GM12878 (cell line): ENCODE data around the gene TSPAN11. TPM values are rescaled to one million over a fixed set of nuclear protein-coding genes. Genes with fewer than 3 reads are reported as not detected.

Experiments used
- ATAC-seq: fragments of 200-7000 bp; cut with Tn5 transposase; 3 replicates; pipeline ENCODE4 v1.9.1; 2020; ENCODE audit warnings: mild to moderate bottlenecking, moderate library complexity
- BruUV-seq: library from RNA; stranded (reverse); fragments of 400-500 nt; replicated peaks from 2 replicates; lab custom pipeline; 2021; lab: Mats Ljungman, UMichigan
- CTCF ChIA-PET: fragments of 300-600 bp; sonication (Branson Sonifier 250); formaldehyde crosslinking; extraction: SDS; loops from one replicate; lab custom pipeline; 2021; ENCODE audit warnings: inconsistent platforms; lab: Yijun Ruan, JAX
- POLR2A ChIA-PET: fragments of 350-600 bp; formaldehyde crosslinking; extraction: SDS; loops from one replicate; lab custom pipeline; 2021; ENCODE audit warnings: inconsistent platforms; lab: Charles Lee
- RAD21 ChIA-PET: fragments of 300-600 bp; sonication (Branson Sonifier 250); formaldehyde crosslinking; loops from one replicate; lab custom pipeline; 2023; ENCODE audit warnings: antibody characterized with exemption; ENCODE audit not compliant: unreplicated experiment; lab: Charles Lee
- SMC1A ChIA-PET: fragments of 300-600 bp; sonication (Branson Sonifier 250); formaldehyde crosslinking; loops from one replicate; lab custom pipeline; 2023; ENCODE audit not compliant: unreplicated experiment, uncharacterized antibody; lab: Charles Lee
- DNase-seq: peaks from one replicate; pipeline ENCODE4 v3.0.0-alpha.2; 2011; ENCODE audit warnings: low read depth, low spot score
- FAIRE-seq: peaks from 3 replicates; lab custom pipeline; 2011; peaks lifted over from hg19 to GRCh38; lab: Jason Lieb, UNC
- H2AFZ ChIP-seq: 2 replicates; pipeline ENCODE4 v1.6.0; 2011; ENCODE audit warnings: low read depth, low read length, control low read depth; ENCODE audit not compliant: control insufficient read depth
- H3K27ac ChIP-seq: 2 replicates; pipeline ENCODE4 v1.5.1; 2011; ENCODE audit warnings: control low read depth; ENCODE audit not compliant: control insufficient read depth, insufficient read depth
- H3K27me3 ChIP-seq, 2 experiments: replicated peaks in 1 of 2; 2 replicates each; pipeline versions ENCODE4 v1.6.0 to v1.6.1; 2011; ENCODE audit warnings: low read length in 1 of 2; ENCODE audit not compliant: control insufficient read depth in 2 of 2, insufficient read depth in 2 of 2
- H3K36me3 ChIP-seq, 2 experiments: 2 replicates each; pipeline ENCODE4 v1.5.1; 2011; ENCODE audit warnings: low read length in 1 of 2; ENCODE audit not compliant: control insufficient read depth in 2 of 2, insufficient read depth in 2 of 2
- H3K4me1 ChIP-seq: 2 replicates; pipeline ENCODE4 v1.6.1; 2011; ENCODE audit warnings: mild to moderate bottlenecking, low read length, moderate library complexity, mixed read lengths; ENCODE audit not compliant: control insufficient read depth, insufficient read depth
- H3K4me2 ChIP-seq: 2 replicates; pipeline ENCODE4 v1.6.0; 2011; ENCODE audit warnings: control low read depth; ENCODE audit not compliant: control insufficient read depth, insufficient read depth
- H3K4me3 ChIP-seq: fragments of 200-600 bp; sonication (generic); 2 replicates; pipeline ENCODE4 v1.5.1; 2016
- H3K79me2 ChIP-seq: 2 replicates; pipeline ENCODE4 v1.6.0; 2011; ENCODE audit warnings: low read length; ENCODE audit not compliant: control insufficient read depth, insufficient read depth
- H3K9ac ChIP-seq: 2 replicates; pipeline ENCODE4 v1.8.0; 2011; ENCODE audit warnings: low read length, control low read depth, mixed read lengths; ENCODE audit not compliant: control insufficient read depth, insufficient read depth
- H3K9me3 ChIP-seq: replicated peaks from 3 replicates; pipeline ENCODE4 v1.5.1; 2011; ENCODE audit warnings: mild to moderate bottlenecking, low read length; ENCODE audit not compliant: control insufficient read depth, insufficient read depth
- H4K20me1 ChIP-seq: 2 replicates; pipeline ENCODE4 v1.6.0; 2011; ENCODE audit not compliant: control insufficient read depth, insufficient read depth
- CBX3 ChIP-seq: fragments of 200-600 bp; sonication (generic); IDR thresholded peaks from 2 replicates; pipeline ENCODE4 v1.6.1; 2016; ENCODE audit warnings: low read depth, borderline replicate concordance
- EGR1 ChIP-seq, 2 experiments: IDR thresholded peaks; 1 replicate in 1 of 2; 2 replicates in 1 of 2; pipeline ENCODE4 v1.6.1; 2011 to 2012; ENCODE audit warnings: low read depth in 2 of 2, low read length in 2 of 2, borderline replicate concordance in 1 of 2, mild to moderate bottlenecking in 1 of 2, moderate library complexity in 1 of 2
- IKZF1 ChIP-seq: fragments of 450-650 bp; conservative IDR thresholded peaks from 2 replicates; pipeline ENCODE4 v1.6.1; 2017; ENCODE audit warnings: antibody characterized with exemption, mild to moderate bottlenecking
- POU2F2 ChIP-seq: IDR thresholded peaks from 3 replicates; pipeline ENCODE4 v1.6.1; 2011; ENCODE audit warnings: low read depth, mild to moderate bottlenecking, low read length, borderline replicate concordance
- SMC3 ChIP-seq: IDR thresholded peaks from 2 replicates; pipeline ENCODE4 v1.6.1; 2011; ENCODE audit warnings: low read length, improper control_type of control experiment, borderline replicate concordance
- SUPT20H ChIP-seq: IDR thresholded peaks from 2 replicates; pipeline ENCODE4 v1.6.1; 2011; ENCODE audit warnings: low read depth, mild to moderate bottlenecking, low read length, moderate library complexity, borderline replicate concordance; ENCODE audit not compliant: control insufficient read depth
- WGBS: methylation state at CpG from one replicate; pipeline ENCODE4 v1.1.6; 2016; ENCODE audit warnings: low lambda C conversion rate; ENCODE audit not compliant: insufficient replicate concordance, insufficient coverage; ENCODE audit errors: missing lambda C conversion rate; 5-methylcytosine and 5-hydroxymethylcytosine counted together
- in situ Hi-C: fragments of 300-500 bp; cut with MboI; formaldehyde crosslinking; loops from 9 replicates; pipeline ENCODE4 v1.14.3; 2018; ENCODE audit warnings: mixed read lengths
- intact Hi-C: fragments of 100-400 bp; cut with micrococcal nuclease; formaldehyde crosslinking; loops from one replicate; pipeline ENCODE4 v1.14.2; 2022; ENCODE audit not compliant: unreplicated experiment
- polyA plus RNA-seq, 11 experiments: library from polyadenylated mRNA; depleted of rRNA in 4 of 11; unstranded in 6 of 11; stranded (reverse) in 5 of 11; fragments of >200 nt; fragmentation: Nextera tagmentation in 4 of 11; fragmentation: Illumina TruSeq in 1 of 11; extraction: Ambion mirVana in 4 of 11; extraction: Trizol in 1 of 11; gene quantifications; 1 replicate in 1 of 11; 2 replicates in 10 of 11; pipeline versions ENCODE4 v1.2.1 to v1.2.3, GENCODE V29; 2011 to 2016; ENCODE audit warnings: inconsistent platforms in 2 of 11, missing spikeins in 2 of 11, low read depth in 1 of 11
- total RNA-seq, 4 experiments: library from RNA; depleted of rRNA in 3 of 4; stranded (reverse); fragments of >200 nt in 3 of 4; fragmentation: Illumina TruSeq in 1 of 4; extraction: Trizol in 1 of 4; gene quantifications; 2 replicates each; pipeline versions ENCODE4 v1.2.1 to v1.2.3, GENCODE V29; 2013 to 2021
- TF ChIP-seq, protein P1 (sequence below): fragments of 450-650 bp; IDR thresholded peaks from 2 replicates; pipeline ENCODE4 v1.6.1; 2017; ENCODE audit warnings: borderline replicate concordance
- TF ChIP-seq, protein P2 (sequence below): fragments of 450-650 bp; IDR thresholded peaks from 2 replicates; pipeline ENCODE4 v1.6.1; 2017; ENCODE audit warnings: low read depth, mild to moderate bottlenecking, moderate library complexity
- TF ChIP-seq, protein P3 (sequence below): fragments of 450-650 bp; IDR thresholded peaks from 2 replicates; pipeline ENCODE4 v1.6.1; 2017; ENCODE audit warnings: antibody characterized with exemption, mild to moderate bottlenecking, moderate library complexity

Gene TSPAN11
- total and polyA plus RNA-seq, 10 of the 15 experiments (the other 5 are each of a cell fraction or from before 2014, with no cell fraction given), result under 0.01 to 0.27 (median 0.04) TPM; not detected in 6

DNA sequence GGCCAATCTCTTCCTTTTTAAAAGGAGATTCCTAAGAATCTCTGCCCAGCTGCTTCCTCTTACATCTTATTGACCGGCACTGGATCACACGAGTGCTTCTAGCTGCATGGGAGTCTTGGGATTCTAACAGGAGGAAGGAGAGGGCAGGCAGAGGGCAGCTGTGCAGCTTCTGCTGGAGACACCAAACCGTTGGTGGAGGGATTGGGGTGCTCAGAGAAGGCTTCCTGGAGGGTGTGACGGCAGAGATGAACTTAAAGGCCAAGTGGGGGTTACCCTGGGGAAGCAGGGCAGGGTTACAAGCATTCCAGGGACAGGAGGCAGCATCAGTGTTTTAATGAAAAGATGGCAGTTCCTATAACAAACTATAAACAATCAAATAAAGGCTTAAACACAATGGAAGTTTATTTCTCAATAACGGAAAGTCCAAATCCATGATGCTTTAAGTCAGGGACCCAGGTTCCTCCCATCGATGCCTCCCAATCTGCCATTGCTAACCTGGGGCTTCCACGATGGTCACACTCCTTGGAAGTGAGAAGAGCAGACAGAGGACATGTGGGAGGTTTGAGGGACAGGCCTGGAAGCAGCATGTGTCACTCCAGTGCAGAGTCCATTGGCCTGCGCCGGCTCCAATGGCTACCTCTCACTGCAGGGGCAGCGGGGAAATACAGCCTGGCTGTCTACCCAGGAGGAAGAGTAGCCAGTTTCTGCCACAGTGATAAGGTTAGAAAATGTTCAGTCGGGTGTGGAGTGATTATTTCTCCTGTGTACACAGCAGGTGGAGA is 94.0 kb downstream of the TSPAN11 start:
- Histone ChIP-seq H2AFZ (no peak overlapping the region), H3K27ac (no peak overlapping the region), H3K27me3 (peaks cover 0 to 2% of the 10 kb centered on the region in 2 experiments; a peak in 2 of 4 replicates), H3K4me3 (no peak overlapping the region), H3K36me3 (no peaks in the 10 kb centered on the region), H4K20me1 (no peaks in the 10 kb centered on the region), H3K4me1 (no peaks in the 10 kb centered on the region), H3K9ac (no peak overlapping the region), H3K4me2 (no peak overlapping the region), H3K79me2 (no peaks in the 10 kb centered on the region), H3K9me3 (no peaks in the 10 kb centered on the region)
- FAIRE-seq (no peak), ATAC-seq (no peak), DNase-seq (no peak)
- CTCF ChIA-PET, result interaction anchor here (1.3 kb wide), 1 partner anchor 169 kb away, joined by 4 read pairs; no protein-coding TSS in a partner anchor
- intact Hi-C loops, result no loop called here
- BruUV-seq, result no TSS peak
- RAD21 ChIA-PET, result no interaction called here
- POLR2A ChIA-PET, result no interaction called here
- WGBS, result 52% methylated on average over 11 of the region's 11 CpGs
- SMC1A ChIA-PET, result no interaction called here
- TF ChIP-seq, protein P1, sequence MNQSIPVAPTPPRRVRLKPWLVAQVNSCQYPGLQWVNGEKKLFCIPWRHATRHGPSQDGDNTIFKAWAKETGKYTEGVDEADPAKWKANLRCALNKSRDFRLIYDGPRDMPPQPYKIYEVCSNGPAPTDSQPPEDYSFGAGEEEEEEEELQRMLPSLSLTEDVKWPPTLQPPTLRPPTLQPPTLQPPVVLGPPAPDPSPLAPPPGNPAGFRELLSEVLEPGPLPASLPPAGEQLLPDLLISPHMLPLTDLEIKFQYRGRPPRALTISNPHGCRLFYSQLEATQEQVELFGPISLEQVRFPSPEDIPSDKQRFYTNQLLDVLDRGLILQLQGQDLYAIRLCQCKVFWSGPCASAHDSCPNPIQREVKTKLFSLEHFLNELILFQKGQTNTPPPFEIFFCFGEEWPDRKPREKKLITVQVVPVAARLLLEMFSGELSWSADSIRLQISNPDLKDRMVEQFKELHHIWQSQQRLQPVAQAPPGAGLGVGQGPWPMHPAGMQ, result no peak
- in situ Hi-C loops, result no loop called here

DNA sequence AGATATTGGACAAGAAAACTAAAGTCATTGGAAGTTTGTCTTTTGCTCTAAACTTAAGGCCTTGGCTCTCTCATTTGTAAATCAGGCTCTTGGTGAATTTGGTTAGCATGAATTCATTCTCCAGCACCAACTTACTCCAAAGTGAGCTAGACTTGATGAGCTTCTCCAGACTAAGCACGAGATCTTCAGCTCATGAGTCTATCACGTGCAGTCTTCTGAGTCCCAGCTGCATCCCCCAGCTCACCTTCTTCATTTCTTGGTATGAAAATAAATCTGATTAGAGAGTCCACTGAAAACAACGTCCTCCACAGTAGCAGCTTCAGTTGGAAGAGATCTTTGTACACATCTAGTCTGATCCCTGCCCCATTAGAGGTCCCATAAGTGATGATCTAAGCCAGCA is 94.6 kb downstream of the TSPAN11 start:
- H3K27me3 ChIP-seq, result peaks cover 0 to 2% of the 10 kb centered on the region in 2 experiments; a peak in 2 of 4 replicates
- H2AFZ ChIP-seq, result no peak overlapping the region
- H3K4me2 ChIP-seq, result no peak overlapping the region
- in situ Hi-C loops, result no loop called here
- H3K9ac ChIP-seq, result no peak overlapping the region
- no peaks in the 10 kb centered on the region for H4K20me1 ChIP-seq
- SMC1A ChIA-PET, result interaction anchor here (1.2 kb wide), 1 partner anchor 174 kb away, joined by 3 read pairs; no protein-coding TSS in a partner anchor
- 2% methylated on average over 3 of the region's 3 CpGs for WGBS
- FAIRE-seq, result no peak
- intact Hi-C loops, result no loop called here
- no peaks in the 10 kb centered on the region for H3K4me1 ChIP-seq
- POLR2A ChIA-PET, result no interaction called here
- ATAC-seq, result no peak
- DNase-seq, result no peak
- H3K9me3 ChIP-seq, result no peaks in the 10 kb centered on the region
- no peaks in the 10 kb centered on the region for H3K36me3 ChIP-seq
- no peak overlapping the region for H3K27ac ChIP-seq
- no TSS peak for BruUV-seq
- RAD21 ChIA-PET, result interaction anchor here (1.3 kb wide), 1 partner anchor 32 kb away, joined by 3 read pairs; no protein-coding TSS in a partner anchor
- H3K79me2 ChIP-seq, result no peaks in the 10 kb centered on the region
- CTCF ChIA-PET, result interaction anchor here (1.3 kb wide), 1 partner anchor 170 kb away, joined by 4 read pairs; no protein-coding TSS in a partner anchor
- H3K4me3 ChIP-seq, result no peak overlapping the region
- no peak for TF ChIP-seq POU2F2
- TF ChIP-seq SMC3, result no peak
- TF ChIP-seq CBX3, result no peak
- no peak for TF ChIP-seq SUPT20H
- no peak for TF ChIP-seq IKZF1
- TF ChIP-seq EGR1 (IDR thresholded peaks at IDR 0.05; ENCODE audit: borderline replicate concordance in 1 of 2, low read depth in 2 of 2, low read length in 2 of 2), result no peak
- TF ChIP-seq, protein P2, sequence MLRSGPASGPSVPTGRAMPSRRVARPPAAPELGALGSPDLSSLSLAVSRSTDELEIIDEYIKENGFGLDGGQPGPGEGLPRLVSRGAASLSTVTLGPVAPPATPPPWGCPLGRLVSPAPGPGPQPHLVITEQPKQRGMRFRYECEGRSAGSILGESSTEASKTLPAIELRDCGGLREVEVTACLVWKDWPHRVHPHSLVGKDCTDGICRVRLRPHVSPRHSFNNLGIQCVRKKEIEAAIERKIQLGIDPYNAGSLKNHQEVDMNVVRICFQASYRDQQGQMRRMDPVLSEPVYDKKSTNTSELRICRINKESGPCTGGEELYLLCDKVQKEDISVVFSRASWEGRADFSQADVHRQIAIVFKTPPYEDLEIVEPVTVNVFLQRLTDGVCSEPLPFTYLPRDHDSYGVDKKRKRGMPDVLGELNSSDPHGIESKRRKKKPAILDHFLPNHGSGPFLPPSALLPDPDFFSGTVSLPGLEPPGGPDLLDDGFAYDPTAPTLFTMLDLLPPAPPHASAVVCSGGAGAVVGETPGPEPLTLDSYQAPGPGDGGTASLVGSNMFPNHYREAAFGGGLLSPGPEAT, result no peak
- TF ChIP-seq, protein P3, sequence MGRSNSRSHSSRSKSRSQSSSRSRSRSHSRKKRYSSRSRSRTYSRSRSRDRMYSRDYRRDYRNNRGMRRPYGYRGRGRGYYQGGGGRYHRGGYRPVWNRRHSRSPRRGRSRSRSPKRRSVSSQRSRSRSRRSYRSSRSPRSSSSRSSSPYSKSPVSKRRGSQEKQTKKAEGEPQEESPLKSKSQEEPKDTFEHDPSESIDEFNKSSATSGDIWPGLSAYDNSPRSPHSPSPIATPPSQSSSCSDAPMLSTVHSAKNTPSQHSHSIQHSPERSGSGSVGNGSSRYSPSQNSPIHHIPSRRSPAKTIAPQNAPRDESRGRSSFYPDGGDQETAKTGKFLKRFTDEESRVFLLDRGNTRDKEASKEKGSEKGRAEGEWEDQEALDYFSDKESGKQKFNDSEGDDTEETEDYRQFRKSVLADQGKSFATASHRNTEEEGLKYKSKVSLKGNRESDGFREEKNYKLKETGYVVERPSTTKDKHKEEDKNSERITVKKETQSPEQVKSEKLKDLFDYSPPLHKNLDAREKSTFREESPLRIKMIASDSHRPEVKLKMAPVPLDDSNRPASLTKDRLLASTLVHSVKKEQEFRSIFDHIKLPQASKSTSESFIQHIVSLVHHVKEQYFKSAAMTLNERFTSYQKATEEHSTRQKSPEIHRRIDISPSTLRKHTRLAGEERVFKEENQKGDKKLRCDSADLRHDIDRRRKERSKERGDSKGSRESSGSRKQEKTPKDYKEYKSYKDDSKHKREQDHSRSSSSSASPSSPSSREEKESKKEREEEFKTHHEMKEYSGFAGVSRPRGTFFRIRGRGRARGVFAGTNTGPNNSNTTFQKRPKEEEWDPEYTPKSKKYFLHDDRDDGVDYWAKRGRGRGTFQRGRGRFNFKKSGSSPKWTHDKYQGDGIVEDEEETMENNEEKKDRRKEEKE, result no peak
